Measurements from ENCODE around the gene OSGIN1.

GRCh38 chr16:83959656-83960434 lies 6.8 kb downstream of the OSGIN1 start:
- TF ChIP-seq PKNOX1 (IDR thresholded peaks at IDR 0.05) (no peak), ARNT (IDR thresholded peaks at IDR 0.05) (no peak), ZNF384 (IDR thresholded peaks at IDR 0.05) (no peak), TARDBP (IDR thresholded peaks at IDR 0.05) (no peak), SP1 (IDR thresholded peaks at IDR 0.05) (no peak), SUZ12 (IDR thresholded peaks at IDR 0.05) (no peak)
